Measurements from ENCODE around the gene H2BK1. TPM values are rescaled to one million over a fixed set of nuclear protein-coding genes. Genes with fewer than 3 reads are reported as not detected.
A peak's percentile ranks its signal among the peaks of the same experiment; 100 is the strongest.

Gene H2BK1
- total RNA-seq, 1 experiment from 2014 or later: 0.69 TPM

DNA sequence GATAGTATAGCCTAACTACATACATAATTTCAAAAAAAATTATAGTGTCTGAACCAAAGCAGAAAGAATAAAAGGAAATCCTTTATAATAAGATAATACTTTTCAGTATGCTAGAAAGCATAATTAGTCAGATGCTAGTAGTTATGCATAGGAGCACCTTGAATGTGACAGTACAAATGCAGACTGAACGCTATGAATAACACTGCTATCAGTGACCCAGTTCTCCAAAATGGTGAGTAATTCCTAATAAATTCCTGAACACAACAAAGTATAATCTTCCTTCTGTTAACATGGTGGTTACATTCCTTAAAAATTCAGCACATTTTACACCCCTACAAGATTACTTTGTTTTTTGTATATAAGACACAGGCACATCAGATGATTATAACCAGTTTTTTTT lies 20.8 kb upstream of the H2BK1 start:
- H3K36me3 ChIP-seq (ENCODE audit: control insufficient read depth in 1 of 2, insufficient read depth in 2 of 2, low read length in 2 of 2): peaks cover 0 to 3% of the 10 kb centered on the region in 2 experiments; a peak in 2 of 4 replicates
- BruUV-seq (replicated peaks): no TSS peak
- H3K27me3 ChIP-seq (ENCODE audit: insufficient read depth, low read length): no peaks in the 10 kb centered on the region
- no peak overlapping the region; a peak in 1 of 4 replicates for H3K4me3 ChIP-seq (replicated peaks in 1 of 2; ENCODE audit: low read depth in 1 of 2, low read length in 2 of 2)
- no peaks in the 10 kb centered on the region for H4K20me1 ChIP-seq (ENCODE audit: insufficient read depth)
- H3K4me2 ChIP-seq (ENCODE audit: low read length): peak overlapping the region; percentile 87; the same call in 1 of the 2 replicates
- H3K9ac ChIP-seq (ENCODE audit: low read length): no peak overlapping the region
- TF ChIP-seq SIN3A (IDR thresholded peaks at IDR 0.05; ENCODE audit: low read depth) (no peak), RAD21 (IDR thresholded peaks at IDR 0.05; ENCODE audit: low read depth) (no peak), ATF3 (IDR thresholded peaks at IDR 0.05) (no peak), FOSL1 (IDR thresholded peaks at IDR 0.05; ENCODE audit: low read depth) (no peak), EZH2phosphoT487 (IDR thresholded peaks at IDR 0.05; ENCODE audit: borderline replicate concordance) (no peak), ELF1 (IDR thresholded peaks at IDR 0.05; ENCODE audit: borderline replicate concordance, low read depth) (no peak), POLR2AphosphoS5 (IDR thresholded peaks at IDR 0.05; ENCODE audit: low read depth, low read length) (no peak), ZBTB33 (IDR thresholded peaks at IDR 0.05; ENCODE audit: extremely low read depth, insufficient replicate concordance, low read length) (no peak), EZH2 (IDR thresholded peaks at IDR 0.05) (no peak), REST (IDR thresholded peaks at IDR 0.05; ENCODE audit: low read depth) (no peak)
- no peak overlapping the region for H2AFZ ChIP-seq (ENCODE audit: low read depth, low read length, poor library complexity, severe bottlenecking)
- DNase-seq (ENCODE audit: low read depth, low spot score) (no peak), ATAC-seq (no peak)
- RAD21 ChIA-PET (ENCODE audit: low non-redundant PET in 1 of 2, low total read pairs in 2 of 2, uncharacterized antibody in 2 of 2, unreplicated experiment in 2 of 2): no interaction called here
- intact Hi-C loops (cut with micrococcal nuclease): no loop called here
- no peaks in the 10 kb centered on the region for H3K9me2 ChIP-seq (ENCODE audit: insufficient read depth)
- no peaks in the 10 kb centered on the region for H3K9me3 ChIP-seq (ENCODE audit: control insufficient read depth in 1 of 2, insufficient read depth in 1 of 2, low read depth in 1 of 2, low read length in 2 of 2)
- POLR2A ChIA-PET: no interaction called here
- peaks cover 43% of the 10 kb centered on the region for H3K79me2 ChIP-seq (ENCODE audit: insufficient read depth, low read length)
- peaks cover 14 to 32% of the 10 kb centered on the region in 2 experiments for H3K4me1 ChIP-seq (ENCODE audit: control insufficient read depth in 1 of 2, insufficient read depth in 2 of 2, low read length in 2 of 2)
- CTCF ChIA-PET: no interaction called here
- H3K27ac ChIP-seq (ENCODE audit: low read depth, low read length): no peak overlapping the region

All from HCT116 (cell line).